HS-5 (cell line): Measurements from ENCODE around the gene C3orf22.
"Not testable (repeated sequence)": the region's sequence is repeated elsewhere in the genome, so short reads cannot be mapped to it uniquely, and the experiment has no call there.

Experiments used
- DNase-seq: peaks from one replicate; pipeline ENCODE4 v3.0.0-alpha.2; 2012; ENCODE audit warnings: low read depth

Gene C3orf22

DNA sequence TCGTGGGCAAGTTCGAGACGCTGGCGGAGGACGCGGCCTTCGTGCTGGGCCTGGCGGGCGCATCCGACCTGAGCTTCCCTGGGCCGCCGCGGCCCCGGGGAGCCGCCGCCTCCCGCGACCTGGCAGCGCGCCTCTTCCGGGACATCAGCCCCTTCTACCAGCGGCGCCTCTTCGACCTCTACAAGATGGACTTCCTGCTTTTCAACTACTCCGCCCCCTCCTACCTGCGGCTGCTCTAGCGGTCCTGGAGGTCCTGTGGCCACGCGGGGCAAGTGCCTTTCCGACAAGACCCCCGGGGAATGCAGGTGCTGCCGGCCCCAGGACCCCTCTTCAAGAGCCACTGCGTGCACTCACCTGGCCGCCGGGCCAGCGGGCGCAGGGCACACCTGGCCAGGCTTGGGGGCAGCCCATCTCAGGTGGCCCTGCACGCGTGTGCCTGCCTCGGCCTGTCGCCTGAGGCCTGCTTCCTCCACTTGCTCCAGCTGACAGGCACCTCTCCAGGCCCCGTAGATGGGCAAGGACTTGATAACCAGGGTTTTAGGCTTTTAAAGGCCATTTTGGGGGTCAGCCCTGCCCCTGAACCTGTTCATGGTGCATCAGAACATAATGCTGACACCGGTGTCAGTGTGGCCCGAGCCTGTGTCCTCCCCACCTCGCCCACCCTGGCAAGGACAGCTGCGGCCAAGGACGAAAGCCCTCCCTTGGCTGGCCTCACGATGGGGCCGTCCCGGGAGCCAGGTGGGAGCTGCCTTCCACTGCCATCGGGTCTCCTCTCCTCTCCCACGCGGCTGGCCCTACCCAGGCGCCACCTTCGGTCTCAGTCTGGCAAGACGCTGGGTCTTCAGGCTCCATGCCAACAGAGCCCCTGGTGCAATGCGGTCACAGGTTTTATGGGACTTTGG is 16.1 kb downstream of the C3orf22 start:
- no peak for DNase-seq

DNA sequence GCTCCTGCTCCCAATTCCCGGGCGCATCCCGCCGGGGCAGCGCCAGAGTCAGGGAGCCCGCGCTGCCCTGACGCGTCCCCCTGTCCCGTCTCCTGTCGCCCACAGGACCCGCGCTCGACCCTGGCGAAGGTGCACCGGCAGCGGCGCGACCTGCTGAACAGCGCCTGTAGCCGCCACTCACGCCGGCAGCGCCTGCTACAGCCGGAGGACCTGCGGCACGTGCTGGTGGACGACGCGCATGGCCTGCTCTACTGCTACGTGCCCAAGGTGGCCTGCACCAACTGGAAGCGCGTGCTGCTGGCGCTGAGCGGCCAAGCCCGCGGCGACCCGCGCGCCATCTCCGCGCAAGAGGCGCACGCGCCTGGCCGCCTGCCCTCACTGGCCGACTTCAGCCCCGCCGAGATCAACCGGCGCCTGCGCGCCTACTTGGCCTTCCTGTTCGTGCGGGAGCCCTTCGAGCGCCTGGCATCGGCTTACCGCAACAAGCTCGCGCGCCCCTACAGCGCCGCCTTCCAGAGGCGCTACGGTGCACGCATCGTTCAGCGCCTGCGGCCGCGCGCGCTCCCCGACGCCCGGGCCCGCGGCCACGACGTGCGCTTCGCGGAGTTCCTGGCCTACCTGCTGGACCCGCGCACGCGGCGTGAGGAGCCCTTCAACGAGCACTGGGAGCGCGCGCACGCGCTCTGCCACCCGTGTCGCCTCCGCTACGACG is 16.9 kb downstream of the C3orf22 start:
- DNase-seq, result no peak

DNA sequence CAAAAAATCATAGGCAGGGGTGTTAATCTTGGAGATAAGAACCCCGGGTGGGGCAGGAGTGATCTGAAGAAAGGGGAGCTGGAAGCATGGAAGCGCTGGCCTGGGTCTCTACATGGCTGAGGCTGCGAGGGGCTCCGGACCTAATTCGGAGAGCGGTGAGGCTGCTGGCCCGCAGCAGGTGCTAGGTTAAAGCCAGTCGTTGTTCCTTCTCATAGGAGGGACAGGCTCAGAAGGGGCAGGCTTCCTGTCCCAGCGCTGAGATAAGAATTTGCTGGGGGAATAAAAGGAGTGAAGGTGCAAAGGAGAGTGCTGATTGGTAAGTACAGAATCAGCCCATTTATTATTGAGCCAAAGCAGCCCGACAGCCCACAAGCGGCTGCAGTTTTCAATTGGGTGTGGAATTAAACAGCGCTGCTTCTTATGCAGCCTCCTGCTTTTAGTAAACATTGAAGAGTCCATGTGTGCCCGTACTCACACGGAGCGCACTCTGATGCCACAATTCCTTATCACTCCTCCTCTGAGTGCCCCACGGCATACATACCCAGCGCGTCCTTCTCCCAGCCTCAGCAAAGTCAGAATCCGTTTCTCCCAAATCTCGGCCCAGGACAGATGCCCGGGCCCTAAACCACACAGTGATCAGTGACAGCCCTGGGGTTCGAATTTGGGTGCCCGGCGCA is 17.6 kb downstream of the C3orf22 start:
- DNase-seq, result no peak

DNA sequence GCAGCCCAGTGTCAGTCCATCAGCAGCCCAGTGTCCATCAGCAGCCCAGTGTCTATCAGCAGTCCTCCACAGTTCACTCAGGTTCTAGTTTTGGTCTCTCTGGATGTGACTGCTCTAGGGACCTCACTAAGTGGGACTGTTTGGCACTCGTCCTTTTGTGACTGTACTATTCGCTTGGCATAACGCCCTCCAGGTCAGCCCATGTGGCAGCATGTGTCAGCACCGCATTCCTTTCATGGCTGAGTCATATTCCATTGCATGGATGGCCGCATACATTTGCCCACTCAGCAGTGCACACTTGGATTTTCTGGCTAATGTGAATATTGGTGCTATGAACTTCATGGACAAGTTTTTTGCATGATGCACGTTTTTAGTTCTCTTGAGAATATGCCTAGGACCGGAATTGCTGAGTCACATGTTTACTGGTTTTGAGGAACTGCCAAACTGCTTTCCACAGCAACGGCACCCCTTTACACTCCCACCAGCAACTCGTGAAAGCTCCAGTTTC is 18.3 kb downstream of the C3orf22 start:
- DNase-seq, result peak; percentile 98

DNA sequence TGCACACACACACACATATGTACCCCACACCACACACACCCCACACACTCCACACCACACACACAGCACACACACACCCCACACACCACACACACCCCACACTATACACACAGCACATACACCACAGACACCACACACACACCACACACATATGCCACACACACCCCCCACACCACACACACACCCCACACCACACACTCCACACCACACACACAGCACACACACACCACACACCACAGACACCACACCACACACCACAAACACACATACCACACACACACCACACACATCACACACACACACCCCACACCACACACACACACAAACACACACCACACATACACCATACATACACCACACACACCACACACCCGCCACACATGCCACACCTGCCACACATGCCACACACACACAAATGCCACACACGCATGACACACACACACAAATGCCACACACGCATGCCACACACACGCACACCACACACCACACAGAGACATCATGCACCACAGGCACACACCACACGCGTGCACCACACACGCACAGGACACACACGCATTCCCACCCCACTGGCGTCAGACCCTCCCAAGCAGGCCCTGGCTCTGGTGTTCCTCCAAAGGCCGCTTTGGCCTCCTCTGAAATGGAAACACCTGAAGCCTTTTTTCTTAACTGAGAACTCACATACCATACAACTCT is 19.0 kb downstream of the C3orf22 start:
- DNase-seq, result no peak

DNA sequence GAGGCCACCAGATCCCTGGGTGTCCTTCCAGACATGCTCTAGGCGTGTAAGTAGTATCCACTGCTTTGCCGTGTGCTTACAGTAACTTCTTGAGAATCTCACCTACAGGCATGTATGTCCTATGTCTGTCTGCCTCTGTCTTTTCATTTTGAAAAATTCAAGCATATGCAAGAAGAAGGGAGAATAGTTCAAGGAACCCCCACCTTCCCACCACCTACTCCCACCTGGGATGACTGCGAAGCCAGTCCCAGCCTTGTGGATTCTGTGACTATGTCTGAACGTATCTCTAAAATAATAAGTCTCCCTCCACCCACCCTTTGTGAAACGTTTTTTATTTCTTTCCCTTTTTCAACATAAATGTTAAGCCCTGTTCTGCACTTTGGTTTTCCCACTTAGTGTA is 19.8 kb downstream of the C3orf22 start:
- no peak for DNase-seq

DNA sequence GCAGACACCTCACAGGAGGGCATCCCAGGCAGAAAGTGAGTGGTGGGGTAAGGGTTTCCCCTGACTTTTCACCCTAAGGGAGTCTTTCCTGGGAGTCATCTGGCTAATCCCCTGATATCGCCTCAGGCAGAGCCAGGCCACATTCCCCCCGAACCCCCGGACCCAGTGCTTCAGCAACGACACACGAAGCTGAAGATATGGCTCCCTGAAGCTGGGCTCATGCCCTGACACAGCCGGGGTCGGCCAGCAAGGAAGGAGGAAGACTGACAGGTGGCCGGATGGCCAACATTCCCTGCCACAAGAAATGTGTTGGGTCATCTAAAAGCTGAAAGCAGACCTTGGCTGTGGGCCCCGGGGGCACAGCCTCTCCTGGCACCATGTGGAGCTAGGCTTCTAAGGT is 20.4 kb downstream of the C3orf22 start:
- DNase-seq, result no peak

DNA sequence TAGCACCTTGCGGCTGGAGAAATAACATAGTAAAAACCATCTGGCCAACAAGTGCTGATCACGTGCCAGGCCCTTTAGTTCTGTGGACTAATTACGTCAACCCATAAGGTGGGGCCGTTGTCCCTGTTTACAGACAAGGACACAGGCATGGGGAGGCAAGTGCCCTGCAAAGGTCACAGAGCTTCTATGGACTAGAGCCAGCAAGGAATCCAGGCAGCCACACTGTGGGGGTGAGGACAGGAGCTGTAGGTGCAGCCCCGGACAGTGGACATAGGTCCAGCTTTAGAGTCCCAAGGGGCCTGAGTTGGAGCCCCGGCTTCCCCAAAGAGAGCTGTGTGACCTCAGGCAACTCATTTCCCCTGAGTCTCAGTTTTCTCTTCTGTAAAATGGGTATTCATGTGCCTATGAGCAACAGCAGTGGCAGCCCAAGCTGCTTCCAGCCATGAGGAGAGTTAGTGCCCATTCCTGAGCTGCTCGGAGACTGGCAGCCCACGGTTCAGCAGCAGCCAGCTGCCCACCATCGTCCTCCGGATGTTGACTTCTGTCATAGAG is 20.9 kb downstream of the C3orf22 start:
- DNase-seq, result no peak

DNA sequence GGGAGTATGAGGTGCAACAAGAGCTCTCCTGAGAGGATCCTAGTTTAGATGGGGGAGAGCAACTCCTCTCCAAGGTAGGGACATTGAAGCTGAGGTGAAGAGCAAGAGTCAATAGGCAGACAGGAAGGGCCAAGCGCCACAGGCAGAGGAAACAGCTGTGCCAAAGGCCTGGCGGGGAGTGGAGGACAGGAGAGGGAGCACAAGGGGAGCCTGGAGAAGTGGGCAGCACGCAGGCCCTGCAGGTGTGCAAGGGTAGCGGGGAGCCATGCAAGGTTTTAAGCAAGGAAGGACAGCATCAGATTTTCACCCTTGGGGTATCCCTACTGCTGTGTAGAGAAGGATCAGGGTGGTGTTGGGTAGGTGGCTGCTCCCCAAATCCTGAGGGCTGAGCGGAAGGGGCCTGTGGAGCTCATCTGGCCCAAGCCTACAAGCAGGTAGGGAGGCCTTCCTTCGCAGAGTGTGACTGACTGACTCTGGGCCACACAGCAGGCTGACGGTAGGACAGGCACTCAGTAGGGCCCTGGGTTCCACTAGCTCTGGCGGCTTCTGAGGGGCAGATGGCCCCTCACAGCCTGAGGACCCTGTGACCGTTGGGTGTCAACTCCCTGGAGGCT is 21.5 kb downstream of the C3orf22 start:
- no peak for DNase-seq

DNA sequence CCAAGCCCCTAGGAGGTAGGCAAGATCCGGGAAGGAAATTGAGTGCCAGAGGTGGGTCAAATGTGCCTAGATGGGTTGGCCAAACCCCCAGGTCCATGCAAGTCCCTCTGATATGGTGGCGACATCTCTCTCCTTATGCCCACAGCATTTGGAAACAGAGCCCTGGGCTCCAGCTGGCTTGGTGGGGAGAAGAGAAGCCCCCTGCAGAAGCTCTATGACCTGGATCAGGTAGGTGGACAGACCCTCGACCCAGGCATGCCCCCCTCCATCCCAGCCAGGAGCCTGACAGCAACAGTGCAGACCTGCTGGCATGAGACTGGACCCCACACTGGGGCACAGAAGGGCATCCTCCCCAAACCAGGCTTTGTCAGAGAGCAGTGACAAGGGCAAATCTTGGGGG is 22.6 kb downstream of the C3orf22 start:
- DNase-seq, result no peak

DNA sequence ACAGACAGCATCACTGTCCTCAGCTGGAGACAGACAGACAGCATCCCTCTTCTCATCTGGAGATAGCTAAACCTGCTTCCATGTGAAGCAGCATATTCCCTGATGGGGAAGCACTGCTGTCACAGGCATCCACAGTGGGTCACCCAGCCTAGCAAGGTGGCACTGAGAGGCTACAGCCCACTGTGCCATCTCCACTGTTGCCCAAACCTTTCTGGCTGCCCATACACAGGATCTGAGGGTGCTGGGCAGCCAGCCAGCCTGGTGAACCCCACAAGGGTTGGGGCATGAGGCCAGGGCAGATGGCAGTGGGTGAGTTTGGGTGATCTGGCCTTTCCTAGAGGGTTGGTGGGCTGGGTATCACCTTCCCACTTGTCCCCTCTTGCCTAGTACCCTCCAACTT is 23.1 kb downstream of the C3orf22 start:
- DNase-seq, result no peak

DNA sequence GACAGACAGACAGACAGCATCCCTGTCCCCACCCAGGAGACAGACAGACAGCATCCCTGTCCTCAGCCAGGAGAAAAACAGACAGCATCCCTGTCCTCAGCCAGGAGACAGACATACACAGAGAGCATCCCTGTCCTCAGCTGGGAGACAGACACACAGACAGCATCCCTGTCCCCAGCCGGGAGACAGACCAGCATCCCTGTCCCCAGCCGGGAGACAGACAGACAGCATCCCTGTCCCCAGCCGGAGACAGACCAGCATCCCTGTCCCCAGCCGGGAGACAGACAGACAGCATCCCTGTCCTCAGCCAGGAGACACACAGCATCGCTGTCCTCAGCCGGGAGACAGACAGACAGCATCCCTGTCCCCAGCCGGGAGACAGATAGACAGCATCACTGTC is 24.0 kb downstream of the C3orf22 start:
- DNase-seq, result not testable (repeated sequence)

DNA sequence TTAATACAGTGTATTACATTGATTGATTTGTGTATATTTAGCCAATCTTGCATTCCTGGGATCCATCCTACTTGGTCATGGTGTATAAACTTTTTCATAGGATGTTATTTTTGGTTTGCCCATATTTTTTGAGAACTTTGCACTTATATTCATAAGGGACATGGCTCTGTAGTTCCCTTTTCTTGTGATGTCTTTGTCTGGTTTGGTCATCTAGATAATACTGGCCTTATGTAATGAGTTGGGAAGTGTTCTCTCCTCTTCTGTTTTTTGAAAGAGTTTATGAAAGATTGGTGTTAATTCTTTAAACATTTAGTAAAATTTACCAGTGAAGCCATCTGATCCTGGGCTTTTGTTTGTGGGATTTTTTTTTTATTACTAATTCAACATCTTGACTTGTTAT is 25.2 kb downstream of the C3orf22 start:
- no peak for DNase-seq

DNA sequence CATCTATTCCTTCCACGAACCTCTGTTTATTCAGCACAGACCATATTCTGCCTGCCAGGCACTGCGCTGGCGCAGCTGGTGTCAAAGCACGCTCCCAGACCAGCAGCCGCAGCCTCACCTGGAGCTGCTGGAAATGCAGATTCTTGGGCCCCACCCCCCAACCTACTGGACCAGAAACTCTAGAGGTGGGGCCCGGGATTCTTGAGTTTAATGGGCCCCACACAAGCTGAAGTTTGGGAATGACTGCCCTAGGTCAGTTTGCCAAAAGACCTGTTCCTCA is 27.7 kb downstream of the C3orf22 start:
- no peak for DNase-seq

DNA sequence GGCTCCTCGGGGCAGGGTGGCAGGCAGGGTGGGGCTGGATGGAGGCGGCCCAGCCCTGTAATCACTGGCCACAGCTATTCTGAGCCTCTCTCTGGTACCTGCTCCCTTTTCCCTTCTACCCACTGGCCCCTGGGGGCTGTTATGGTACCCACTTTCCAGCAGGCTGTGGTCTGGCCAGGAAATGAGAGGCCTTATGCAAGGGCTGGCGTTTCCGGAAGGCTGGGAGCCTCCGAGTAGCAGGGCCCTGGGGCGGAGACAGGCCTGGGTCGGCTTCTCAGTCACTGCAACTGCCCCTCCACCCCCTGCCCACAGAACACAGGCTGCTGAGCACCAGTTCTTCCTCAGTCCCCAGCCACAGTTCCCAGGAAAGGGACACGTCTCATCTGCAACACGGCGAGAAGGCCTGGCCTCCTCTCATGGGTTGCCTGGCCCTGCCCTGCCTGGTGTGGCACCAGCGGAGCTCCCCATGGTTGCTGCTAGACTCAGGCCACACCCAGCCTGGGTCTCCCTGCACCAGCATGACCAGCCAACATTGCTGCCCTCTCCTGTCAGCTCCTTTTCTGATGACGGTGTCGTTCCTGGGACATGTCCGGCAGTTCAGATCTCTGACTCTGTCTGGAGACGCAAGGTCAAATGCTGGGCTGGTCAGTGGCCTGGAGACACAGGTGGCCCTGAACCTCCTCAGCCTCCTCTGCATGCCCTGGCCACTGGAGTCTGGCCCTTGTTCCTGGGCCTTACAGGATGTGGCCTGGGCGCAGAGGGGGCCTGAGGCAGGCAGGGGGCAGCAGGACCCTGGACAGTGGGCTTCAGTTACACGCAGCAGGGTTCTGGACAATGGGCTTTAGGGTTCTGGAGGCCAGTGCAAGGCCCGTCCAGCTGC is 28.3 kb downstream of the C3orf22 start:
- no peak for DNase-seq

DNA sequence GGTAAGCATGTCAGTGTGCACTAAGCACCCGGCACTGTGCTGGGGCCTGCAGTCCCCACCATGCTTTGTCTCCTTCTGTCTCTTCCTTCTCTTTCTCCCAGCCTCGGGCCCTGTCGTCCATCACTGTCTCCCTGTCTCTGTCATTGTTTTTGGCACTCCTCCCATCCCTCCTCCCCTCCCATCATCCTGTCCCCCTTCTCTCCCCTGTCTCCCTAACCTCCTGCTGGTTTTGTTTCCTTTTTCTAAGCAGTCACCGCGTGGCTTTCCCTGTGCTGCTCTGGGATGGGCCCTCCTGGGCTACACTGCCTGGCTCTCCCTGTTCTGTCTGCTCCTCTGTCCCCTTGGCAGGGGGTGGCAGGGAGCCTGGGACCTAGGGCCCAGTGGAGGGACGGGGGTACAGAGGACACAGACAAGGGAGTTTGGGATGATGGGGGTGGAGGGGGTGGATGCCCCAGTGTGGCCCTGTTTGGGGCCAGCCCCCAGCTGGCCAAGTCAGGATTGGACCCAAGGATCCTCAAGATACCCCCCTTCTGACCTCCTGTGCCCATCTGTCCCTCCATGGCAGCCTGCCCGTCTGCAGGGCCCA is 29.1 kb downstream of the C3orf22 start:
- no peak for DNase-seq

DNA sequence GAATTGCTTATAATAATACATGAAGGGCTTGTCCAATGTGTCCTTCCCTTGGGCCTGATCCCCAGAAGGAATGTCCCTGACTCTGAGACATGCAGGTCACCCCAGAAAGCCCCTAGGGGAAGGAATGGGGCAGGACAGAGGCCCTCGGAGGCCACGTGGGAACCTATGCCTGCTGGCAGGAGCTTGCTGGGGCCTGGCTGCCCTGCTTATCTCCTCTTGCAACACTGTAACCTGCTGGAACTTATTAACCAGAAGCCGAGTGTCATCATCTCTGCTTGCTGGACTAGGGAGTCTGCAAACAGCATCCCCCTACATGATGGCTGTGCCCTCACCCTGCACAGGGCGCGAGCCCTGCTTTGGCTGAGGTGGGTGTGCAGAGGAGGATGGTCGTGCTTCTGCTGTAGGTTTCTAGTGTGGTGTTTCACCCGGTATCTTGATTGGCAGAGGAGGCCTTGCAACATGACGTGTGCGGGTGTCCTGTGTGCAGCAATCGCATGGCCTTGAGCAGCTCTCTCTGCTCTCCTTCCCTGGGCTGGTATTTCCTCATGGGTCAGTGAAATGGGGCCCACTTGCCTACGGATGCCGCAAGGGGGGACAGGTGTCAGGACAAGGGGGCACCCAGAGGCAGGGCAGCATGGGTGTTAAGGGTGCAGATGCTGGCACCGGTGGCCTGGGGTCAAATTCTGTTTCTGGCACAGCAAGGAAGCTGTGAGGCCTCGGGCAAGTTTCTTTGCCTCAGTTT is 29.8 kb downstream of the C3orf22 start:
- no peak for DNase-seq

DNA sequence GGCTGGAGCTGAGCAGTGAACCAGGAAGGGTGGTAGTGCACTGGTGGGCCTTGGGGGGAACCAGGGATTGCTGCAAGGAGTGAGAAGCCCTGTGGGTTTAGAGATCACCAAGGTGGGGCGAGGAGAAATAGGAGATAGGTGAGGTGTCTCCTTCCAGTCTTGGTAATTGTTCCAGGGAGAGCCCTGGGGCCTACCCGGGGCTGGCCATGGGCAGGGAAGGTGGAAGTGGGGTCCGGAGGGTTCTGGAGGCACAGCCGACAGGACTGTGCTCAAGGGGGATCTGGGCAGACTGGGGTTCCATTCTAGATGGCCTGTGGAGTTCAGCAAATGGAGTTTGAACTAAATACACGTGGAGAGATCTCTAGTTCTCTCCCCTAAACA is 30.3 kb downstream of the C3orf22 start:
- DNase-seq, result no peak

DNA sequence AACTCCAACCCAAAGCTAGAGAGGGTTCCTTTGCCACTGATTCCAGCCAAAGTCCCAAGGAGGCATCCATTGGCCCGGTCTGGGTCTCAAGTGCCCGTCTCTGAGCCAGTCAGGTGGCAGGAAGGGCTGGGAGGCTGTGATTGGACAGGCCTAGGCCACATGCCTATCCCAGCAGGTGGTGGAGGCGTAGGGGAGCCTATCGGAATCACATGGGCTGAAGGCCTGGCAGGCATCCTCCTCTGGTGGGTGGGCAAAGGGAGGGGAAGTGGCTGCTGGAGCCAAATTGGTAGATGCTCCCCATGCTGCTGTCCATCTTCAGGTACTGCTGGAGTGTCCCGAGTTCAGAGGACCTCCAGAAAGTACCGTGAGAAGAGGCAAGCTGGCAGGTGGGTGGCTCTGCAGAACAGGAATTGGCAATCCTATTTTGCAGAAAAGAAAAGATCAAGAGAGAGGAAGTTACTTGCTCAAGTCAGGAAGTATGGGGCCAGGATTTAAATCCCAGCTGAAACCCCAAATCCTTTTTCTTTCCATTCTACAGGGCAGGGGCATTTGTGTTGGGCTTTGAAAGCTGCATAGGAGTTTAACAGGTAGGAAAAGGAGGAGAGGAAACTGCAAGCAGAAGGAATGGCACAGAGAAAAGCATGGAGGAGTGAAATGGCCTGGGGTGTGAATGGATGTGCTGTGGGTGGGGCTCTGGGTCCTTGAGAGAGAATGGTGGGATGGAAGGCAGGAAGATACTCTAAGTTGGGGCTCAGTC is 31.1 kb downstream of the C3orf22 start:
- DNase-seq, result no peak
